ENCODE measurements around the gene CERS1. TPM values are rescaled to one million over a fixed set of nuclear protein-coding genes. Genes with fewer than 3 reads are reported as not detected.
A peak's percentile ranks its signal among the peaks of the same experiment; 100 is the strongest.

The CERS1 gene
- total and polyA plus RNA-seq, 2 donors (not counting 3 experiments of a cell fraction or from before 2014, with no cell fraction given): 4.0 to 8.5 TPM

- no TSS peak for BruUV-seq (replicated peaks)
- no peak overlapping the region for H2AFZ ChIP-seq (ENCODE audit: low read depth, low read length)
- TF ChIP-seq EZH2 (IDR thresholded peaks at IDR 0.05; ENCODE audit: borderline replicate concordance, low read depth, low read length, severe bottlenecking): no peak
- peak; percentile 42 to 60 for TF ChIP-seq CTCF (IDR thresholded peaks at IDR 0.05; ENCODE audit: extremely low read depth in 1 of 2, insufficient read depth in 1 of 2, low read depth in 1 of 2, low read length in 2 of 2)
- TF ChIP-seq MAX (IDR thresholded peaks at IDR 0.05; ENCODE audit: insufficient read depth, insufficient read length): no peak
- H3K27ac ChIP-seq (ENCODE audit: insufficient read depth, low read depth, low read length): no peak overlapping the region
- intact Hi-C loops (cut with micrococcal nuclease) (loop anchor here (1.0 to 10.0 kb wide), 3 partner anchors 51 to 461 kb away; no protein-coding TSS in a partner anchor), dilution Hi-C loops (cut with MboI; ENCODE audit: extremely low pct_ligation_motif_present, low sequenced_read_pairs) (no loop called here)
- H3K4me3 ChIP-seq (replicated peaks in 1 of 3; ENCODE audit: insufficient read depth in 1 of 3, low read depth in 1 of 3, low read length in 3 of 3): no peak overlapping the region
- peaks cover 2% of the 10 kb centered on the region for H4K20me1 ChIP-seq (replicated peaks; ENCODE audit: control insufficient read depth, extremely low read depth, insufficient read depth, low read length)
- DNase-seq (ENCODE audit: low read depth, low spot score) (peak; percentile 55), FAIRE-seq (peak; percentile 55)
- H3K27me3 ChIP-seq (ENCODE audit: control insufficient read depth in 2 of 2, insufficient read depth in 2 of 2, low read length in 2 of 2): no peaks in the 10 kb centered on the region
- H3K4me1 ChIP-seq (ENCODE audit: control insufficient read depth, extremely low read depth, insufficient read depth, low read length): peaks cover 13% of the 10 kb centered on the region
- H3K9me1 ChIP-seq (replicated peaks; ENCODE audit: control insufficient read depth, extremely low read depth, insufficient read depth, low read length): no peaks in the 10 kb centered on the region
- ChIA-PET POLR2A (no interaction called here), CTCF (interaction anchor here (0.6 to 1.5 kb wide), 7 partner anchors 16 to 322 kb away, joined by 3 to 9 read pairs (median 4); partner anchors contain the start of gene CERS1)
- no peaks in the 10 kb centered on the region for H3K9me3 ChIP-seq (replicated peaks; ENCODE audit: control insufficient read depth, insufficient read depth, low read length)
- H3K4me2 ChIP-seq (ENCODE audit: insufficient read depth, low read length): no peak overlapping the region
- H3K9ac ChIP-seq (replicated peaks; ENCODE audit: extremely low read depth, insufficient read depth, low read length): no peak overlapping the region
- peaks cover 54% of the 10 kb centered on the region for H3K79me2 ChIP-seq (ENCODE audit: control insufficient read depth, insufficient read depth, low read length)
- peaks cover 5 to 17% of the 10 kb centered on the region in 2 experiments for H3K36me3 ChIP-seq (ENCODE audit: control insufficient read depth in 2 of 2, extremely low read depth in 1 of 2, insufficient read depth in 2 of 2, low read length in 2 of 2)
Measured at GRCh38 chr19:18915639-18916038, 19.7 kb upstream of the CERS1 start.

GRCh38 chr19:18913466-18913865, 17.5 kb upstream of the CERS1 start:
- Histone ChIP-seq H3K4me1 (ENCODE audit: control insufficient read depth, extremely low read depth, insufficient read depth, low read length) (peaks cover 6% of the 10 kb centered on the region), H3K27me3 (ENCODE audit: control insufficient read depth in 2 of 2, insufficient read depth in 2 of 2, low read length in 2 of 2) (no peaks in the 10 kb centered on the region), H2AFZ (ENCODE audit: low read depth, low read length) (no peak overlapping the region), H3K9ac (replicated peaks; ENCODE audit: extremely low read depth, insufficient read depth, low read length) (no peak overlapping the region), H3K27ac (ENCODE audit: insufficient read depth, low read depth, low read length) (no peak overlapping the region), H3K36me3 (ENCODE audit: control insufficient read depth in 2 of 2, extremely low read depth in 1 of 2, insufficient read depth in 2 of 2, low read length in 2 of 2) (peaks cover 5 to 26% of the 10 kb centered on the region in 2 experiments), H3K9me1 (replicated peaks; ENCODE audit: control insufficient read depth, extremely low read depth, insufficient read depth, low read length) (no peaks in the 10 kb centered on the region), H3K4me3 (replicated peaks in 1 of 3; ENCODE audit: insufficient read depth in 1 of 3, low read depth in 1 of 3, low read length in 3 of 3) (no peak overlapping the region), H3K9me3 (replicated peaks; ENCODE audit: control insufficient read depth, insufficient read depth, low read length) (no peaks in the 10 kb centered on the region), H3K4me2 (ENCODE audit: insufficient read depth, low read length) (no peak overlapping the region), H4K20me1 (replicated peaks; ENCODE audit: control insufficient read depth, extremely low read depth, insufficient read depth, low read length) (peaks cover 2% of the 10 kb centered on the region), H3K79me2 (ENCODE audit: control insufficient read depth, insufficient read depth, low read length) (peaks cover 37% of the 10 kb centered on the region)
- ChIA-PET CTCF (interaction anchor here (0.6 kb wide), 2 partner anchors 24 to 74 kb away, joined by 3 read pairs; no protein-coding TSS in a partner anchor), POLR2A (no interaction called here)
- dilution Hi-C loops (cut with MboI; ENCODE audit: extremely low pct_ligation_motif_present, low sequenced_read_pairs) (no loop called here), intact Hi-C loops (cut with micrococcal nuclease) (loop anchor here (10.0 kb wide), 2 partner anchors 49 to 459 kb away; no protein-coding TSS in a partner anchor)
- no peak for TF ChIP-seq POLR2AphosphoS5 (IDR thresholded peaks at IDR 0.05; ENCODE audit: insufficient read depth, low read depth, low read length)
- no peak for TF ChIP-seq GATA2 (IDR thresholded peaks at IDR 0.05; ENCODE audit: insufficient read depth, insufficient read length, low read depth, low read length)
- TF ChIP-seq JUN (IDR thresholded peaks at IDR 0.05; ENCODE audit: borderline replicate concordance, insufficient read depth, insufficient read length, low read depth): no peak
- TF ChIP-seq CTCF (IDR thresholded peaks at IDR 0.05; ENCODE audit: extremely low read depth in 1 of 2, insufficient read depth in 1 of 2, low read depth in 1 of 2, low read length in 2 of 2): no peak
- TF ChIP-seq MYC (IDR thresholded peaks at IDR 0.05; ENCODE audit: low read depth, low read length): no peak
- TF ChIP-seq POLR2A (IDR thresholded peaks at IDR 0.05; ENCODE audit: low read depth, low read length): no peak
- TF ChIP-seq MAX (IDR thresholded peaks at IDR 0.05; ENCODE audit: insufficient read depth, insufficient read length): no peak
- TF ChIP-seq FOS (IDR thresholded peaks at IDR 0.05; ENCODE audit: borderline replicate concordance, insufficient read depth, low read length): no peak
- no peak for TF ChIP-seq EZH2 (IDR thresholded peaks at IDR 0.05; ENCODE audit: borderline replicate concordance, low read depth, low read length, severe bottlenecking)
- BruUV-seq (replicated peaks): no TSS peak
- no peak for DNase-seq (ENCODE audit: low read depth, low spot score)
- FAIRE-seq: no peak

Data from endothelial cell of umbilical vein (primary cell).